COLO829 (cell line): ENCODE results near the gene LARP4B.

Source experiments
- DNase-seq: peaks from one replicate; pipeline ENCODE4 v3.0.0; 2012; ENCODE audit warnings: low spot score

LARP4B gene

DNA sequence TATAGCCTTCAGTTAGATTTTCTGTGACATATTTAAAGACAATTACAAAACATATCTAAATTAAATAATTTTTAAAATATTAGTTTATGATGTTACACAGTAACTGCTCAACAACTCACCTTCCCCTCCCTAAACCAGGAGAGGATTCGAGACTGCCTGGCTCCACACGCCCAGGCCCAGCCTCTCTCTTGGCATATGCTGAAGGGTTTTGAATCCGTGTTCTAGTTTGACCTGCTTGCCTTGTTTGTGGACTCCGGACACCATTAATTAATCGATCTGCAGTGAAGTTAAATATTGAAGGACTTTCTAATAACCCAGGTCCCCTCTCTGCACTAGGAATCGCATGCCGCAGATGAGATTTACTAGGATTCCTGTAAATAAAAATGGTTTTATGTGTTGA, 106.6 kb downstream of the LARP4B start:
- DNase-seq, result no peak

DNA sequence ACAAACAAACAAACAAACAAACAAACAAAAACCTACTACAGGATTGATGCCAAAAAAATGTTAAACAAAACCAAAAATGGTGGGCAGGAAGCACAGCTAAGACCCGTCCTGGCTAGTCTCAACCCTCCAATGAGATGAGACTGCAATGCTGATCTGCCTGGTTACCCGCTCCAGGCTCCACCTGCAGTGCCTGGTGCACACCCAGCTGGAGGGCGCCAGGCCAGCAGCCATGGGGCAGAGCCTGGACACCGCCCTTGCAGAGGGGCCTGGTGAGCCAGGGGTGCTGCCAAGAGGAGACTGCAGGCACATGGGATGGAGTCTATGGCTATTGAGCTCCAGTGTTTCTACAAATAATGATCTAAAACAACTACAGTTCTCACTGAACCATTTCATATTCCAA, 107.0 kb downstream of the LARP4B start:
- DNase-seq, result no peak

DNA sequence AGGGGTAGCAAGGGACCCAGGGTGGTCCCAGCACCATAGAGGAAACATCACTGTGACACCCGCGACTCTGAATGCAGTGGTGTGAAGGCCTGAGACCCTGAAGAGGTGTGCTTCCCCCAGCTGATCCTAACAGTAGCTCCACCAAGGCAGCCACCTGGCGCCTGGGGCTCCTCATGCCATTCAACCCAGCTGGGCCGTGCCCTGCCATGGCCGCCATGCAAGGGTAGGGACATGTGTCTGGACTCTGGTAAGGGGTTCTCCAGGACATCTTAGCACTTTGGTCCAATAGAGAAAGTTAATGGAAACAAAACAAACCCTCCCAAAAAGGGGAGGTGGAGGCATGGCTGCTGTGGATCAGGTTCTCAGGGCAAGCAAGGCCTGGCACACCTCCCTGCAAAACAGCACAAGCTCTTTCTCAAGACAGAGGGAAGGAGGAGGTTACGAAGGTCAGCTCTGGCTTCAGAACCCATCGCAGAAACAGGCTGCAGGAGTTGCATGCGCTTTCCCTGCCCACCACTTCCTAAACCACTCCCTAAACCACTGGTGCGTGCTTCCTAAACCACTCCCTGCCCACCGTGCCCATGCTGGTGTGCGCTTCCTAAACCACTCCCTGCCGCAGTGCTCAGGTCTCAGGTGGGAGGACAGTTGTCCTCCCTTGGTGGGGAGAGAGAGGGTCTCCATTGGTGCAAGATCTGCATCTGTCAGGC, 108.7 kb downstream of the LARP4B start:
- no peak for DNase-seq

DNA sequence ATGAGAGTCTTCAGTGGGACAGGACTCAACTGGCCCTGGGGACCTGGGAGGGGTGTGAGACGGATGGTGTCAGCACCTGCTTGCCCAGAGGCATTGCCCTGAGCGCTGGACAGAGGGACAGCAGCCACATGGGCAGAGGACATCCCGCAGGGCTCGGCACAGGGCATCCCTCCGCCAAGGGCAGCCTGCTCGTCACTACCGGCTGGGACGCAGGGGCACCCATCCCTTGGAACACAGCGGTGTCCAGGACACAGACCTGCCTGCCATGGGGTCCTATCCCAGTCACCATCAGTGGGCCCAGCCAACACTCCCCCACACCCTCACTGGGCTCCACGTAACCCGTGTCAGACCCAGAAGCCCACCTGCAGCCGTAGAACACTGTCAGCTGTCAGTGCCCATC, 109.3 kb downstream of the LARP4B start:
- DNase-seq, result no peak

DNA sequence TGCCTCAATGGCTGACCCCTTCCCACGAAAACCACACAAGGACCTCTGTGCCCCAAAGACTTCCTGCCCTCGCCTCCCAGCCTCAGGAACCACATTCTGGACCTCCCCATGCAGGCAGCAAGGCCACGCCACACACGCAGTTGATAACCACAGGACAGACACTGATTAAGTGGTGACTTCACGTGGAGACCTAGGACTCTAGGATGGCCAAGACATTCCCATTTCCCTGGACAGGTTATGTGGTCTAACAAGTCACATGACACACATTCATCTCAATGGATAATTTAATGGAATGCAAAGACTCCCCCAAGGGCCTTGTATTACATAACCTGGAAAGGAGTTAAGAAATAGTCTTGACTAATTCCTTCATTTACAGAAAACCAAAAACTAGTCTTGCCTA, 110.2 kb downstream of the LARP4B start:
- DNase-seq, result no peak

DNA sequence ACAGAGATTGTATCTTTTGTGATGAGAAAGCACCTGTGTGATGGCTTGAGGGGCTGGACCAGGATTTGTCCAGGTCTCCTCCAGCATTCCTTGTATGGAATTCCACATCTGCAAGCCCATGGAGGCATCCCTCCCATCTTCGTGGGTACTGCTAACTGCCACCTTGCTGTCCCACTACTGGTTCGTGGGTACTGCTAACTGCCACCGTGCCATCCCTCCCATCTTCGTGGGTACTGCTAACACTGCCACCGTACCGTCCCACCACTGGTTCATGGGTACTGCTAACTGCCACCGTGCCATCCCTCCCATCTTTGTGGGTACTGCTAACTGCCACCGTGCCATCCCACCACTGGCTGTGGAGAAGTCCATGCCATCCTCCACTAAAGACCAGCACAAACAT, 111.7 kb downstream of the LARP4B start:
- DNase-seq, result no peak

DNA sequence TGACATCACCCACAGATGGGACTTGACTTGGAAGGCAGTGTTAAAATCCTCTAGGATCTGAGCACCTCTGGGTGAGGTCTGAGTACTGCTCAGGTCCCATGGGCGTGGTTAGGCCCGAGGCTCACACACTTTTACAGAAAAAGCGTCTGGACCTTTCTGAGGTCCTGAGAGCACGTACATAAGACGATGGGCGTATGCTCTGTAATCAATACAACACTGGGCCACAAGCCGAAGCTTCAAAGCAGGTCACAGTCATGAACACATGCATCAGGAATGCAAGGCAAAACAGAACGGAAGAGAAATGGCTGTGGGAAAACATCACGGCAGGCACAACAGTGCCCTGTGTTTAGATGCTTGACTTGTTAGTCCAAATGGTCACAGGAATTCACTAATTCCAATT, 112.2 kb downstream of the LARP4B start:
- no peak for DNase-seq

DNA sequence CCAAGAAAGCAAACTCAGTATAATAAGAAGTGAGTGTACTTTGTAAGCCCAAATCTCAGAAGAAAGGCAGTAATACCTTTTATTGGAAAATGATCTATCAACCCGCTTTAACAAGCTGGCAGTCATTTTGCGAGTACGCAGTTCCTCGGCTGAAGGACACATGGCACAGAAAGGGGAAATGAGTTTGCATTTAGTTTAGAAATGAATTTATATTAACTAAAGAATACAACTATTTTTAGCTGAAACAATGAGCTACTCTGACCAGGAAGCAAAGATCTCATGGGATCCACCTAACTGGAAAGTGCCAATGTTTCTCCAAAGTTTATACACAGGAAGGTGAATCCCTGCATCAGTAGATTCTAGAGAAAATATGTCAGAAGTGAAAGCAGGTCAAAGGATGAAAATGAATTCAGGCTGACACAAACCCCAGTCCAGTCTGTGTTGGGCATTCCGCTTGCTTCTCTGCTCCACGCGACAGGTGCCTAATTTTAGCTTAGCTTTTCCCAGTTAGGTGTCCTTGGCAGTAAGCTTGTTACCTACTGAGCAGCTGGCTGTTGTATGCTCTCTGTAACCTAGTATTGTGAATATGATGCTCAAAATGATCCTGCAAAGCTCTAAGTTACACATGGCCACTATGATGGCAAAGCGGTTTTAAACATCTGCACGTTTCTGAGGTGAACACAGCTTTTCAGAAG, 112.8 kb downstream of the LARP4B start:
- no peak for DNase-seq

DNA sequence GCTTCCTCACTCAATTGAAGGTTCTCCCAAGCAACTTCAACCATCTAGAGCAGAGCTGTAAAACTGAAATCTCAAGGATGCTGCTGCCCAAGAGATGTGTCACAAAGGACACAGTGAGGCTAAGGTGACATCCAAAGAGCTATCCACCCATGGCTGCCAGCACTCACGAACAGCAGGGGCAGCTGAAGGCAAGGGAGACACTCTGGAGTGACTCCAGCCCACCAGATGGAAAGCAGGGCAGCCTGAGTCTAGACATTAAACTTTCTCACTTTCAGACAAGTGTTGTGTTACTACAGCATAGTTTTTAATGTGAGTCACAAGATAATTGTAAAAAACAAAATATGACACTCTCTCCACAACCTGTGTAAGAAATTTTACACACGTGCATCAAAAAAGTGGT, 113.5 kb downstream of the LARP4B start:
- DNase-seq, result no peak

DNA sequence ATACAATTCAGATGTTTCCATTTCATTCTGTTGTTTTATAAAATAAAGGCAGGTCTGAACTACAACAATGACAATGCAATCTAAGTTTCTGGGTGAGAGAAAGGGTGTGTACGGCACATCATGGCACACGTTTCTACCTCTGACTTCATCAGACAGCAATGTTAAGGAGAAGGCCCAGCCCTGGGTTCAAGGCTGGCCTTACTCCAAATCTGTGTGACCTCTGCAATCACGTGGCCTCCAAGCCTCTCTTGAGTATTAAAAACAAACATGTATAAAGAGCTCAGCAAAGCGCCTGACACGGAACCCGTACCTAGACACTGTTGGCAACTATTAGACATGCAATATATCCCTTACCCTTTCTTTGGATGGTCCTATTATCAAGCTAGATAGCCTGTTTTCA, 114.1 kb downstream of the LARP4B start:
- no peak for DNase-seq

DNA sequence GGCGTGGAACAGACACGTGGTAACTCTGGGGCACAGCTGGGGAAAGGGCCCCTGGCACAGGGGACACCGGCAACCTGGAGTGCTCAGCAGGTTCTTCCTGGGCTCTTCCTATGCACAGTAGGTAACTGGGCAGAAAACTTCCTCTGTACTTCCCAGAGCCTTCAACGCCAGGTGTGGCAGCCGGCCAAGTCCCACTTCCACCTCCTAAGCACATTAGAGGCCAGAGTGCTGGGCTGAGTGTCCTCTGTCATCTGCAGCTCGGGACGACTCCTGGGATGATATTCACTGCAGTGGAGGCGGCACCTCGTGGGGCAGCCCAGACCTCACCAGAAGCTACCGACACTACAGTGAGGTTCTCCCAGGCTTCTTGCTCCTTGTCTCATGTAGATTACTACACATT, 114.5 kb downstream of the LARP4B start:
- no peak for DNase-seq

DNA sequence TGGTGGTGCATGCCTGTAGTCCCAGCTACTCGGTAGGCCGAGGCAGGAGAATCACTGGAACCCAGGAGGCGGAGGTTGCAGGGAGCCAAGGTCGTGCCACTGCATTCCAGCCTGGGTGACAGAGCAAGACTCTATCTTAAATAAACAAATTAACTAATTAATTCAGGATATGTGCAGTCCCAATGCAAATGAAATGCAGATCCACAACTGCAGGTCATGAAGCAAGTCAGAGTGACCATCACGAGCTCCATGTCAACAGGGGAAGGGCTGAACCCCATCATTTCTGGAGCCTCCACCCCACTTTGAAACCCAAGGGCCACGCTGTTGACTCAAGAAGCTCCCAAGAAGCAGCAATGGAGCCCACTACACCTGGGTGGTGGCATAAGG, 115.4 kb downstream of the LARP4B start:
- DNase-seq, result no peak

DNA sequence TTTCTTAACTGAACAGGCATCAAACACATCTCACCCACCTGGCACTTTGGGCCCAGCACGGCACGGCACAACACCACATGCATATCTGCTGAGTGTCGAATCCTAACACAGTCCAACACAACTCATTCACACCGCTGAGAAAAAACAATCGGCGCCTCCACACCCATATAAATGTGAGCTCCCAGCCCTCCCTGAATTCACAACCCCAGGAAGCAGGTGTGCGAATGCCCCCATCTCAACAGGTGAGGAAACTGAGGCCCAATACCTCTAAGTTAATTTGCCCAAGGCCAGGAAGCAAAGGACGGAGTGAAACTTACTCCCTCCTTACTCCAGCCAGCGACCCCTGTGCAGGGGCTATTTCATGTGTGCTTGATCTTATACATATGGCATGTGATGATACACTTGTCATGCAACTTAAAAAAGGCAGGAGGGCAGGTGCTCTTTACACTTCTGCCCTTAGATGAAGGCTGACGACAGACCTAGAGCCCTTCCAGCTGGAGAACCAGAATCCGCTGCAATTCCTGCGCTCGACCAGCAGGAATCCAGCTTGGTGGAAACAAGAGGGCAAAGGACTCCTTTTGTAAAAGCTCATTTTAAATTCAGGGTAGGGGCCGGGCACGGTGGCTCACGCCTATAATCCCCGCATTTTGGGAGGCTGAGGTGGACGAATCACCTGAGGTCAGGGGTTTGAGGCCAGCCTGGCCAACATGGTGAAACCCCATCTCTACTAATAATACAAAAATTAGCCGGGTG, 116.0 kb downstream of the LARP4B start:
- DNase-seq, result no peak

DNA sequence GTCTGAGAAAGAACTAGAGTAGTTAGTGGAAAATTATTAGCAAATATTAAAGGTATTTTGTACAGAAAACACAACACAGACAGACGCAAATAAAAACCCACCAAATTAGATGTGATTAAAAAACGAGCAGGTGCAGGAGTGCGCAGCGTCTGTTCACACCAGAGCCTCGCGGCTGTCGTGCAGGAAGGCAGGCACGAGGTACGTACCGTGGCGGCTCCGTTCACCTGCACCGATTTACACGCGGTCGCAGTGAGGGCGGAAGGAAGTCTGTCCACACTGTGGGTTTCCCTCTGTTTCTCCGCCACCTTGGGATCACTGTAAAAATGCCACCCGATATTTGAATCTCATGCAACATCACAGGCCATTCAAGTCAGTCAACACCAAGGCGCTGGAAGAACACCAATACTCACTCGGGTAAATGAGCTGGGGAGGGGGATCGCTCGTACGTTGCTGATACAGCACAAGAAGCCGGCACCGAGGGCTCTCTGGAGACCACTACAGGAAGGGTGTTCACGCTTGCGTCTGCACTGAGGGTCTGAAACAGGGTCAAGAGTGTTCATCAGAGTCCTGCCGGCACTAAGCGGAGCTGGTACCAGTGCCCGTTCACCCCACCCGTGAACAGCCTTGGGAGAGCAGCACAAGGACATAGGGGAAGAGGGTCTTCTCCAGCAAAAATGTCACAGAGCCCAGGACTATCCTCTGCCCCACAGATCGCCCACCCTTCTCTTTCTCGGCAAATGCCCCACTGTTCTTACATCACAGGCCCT, 116.8 kb downstream of the LARP4B start:
- DNase-seq, result no peak

DNA sequence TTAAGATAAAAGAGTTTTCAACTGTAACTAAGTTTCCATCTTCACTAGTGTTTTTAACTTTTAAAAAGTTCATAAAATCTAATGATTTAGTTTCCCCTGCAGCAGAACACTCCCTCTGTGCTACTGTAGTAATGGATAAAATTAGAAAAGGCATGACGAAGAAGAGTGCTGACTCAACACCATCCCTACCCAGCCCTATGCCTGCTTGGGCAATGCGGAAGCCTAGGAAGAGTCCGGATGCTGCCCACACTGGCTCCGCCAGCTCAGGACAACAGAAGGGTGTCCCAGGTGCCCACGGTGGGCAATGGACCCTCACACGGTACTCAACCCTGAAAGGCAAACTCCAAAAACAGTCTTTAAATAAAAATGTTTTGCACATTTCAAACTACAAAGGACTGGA, 118.2 kb downstream of the LARP4B start:
- DNase-seq, result no peak

DNA sequence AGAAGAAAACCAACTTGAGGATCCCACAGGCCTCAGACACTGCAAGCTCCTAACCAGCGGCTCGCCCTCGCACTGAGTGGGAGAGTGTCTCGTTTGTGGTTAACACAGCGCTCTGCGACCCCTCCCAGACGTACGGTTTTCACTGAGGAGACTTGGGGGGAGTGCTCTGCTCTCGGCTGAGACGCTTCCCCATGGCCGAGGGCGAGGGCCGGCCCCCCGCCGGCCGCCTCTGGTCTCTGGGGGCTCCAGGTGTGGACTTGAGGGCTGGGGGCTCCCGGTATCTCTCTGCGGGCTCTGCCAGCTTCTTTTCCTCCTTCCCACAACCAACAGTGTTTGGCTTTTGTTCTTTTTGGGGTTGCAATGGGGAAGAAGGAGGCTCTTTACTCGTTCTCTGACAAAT, 118.7 kb downstream of the LARP4B start:
- no peak for DNase-seq

DNA sequence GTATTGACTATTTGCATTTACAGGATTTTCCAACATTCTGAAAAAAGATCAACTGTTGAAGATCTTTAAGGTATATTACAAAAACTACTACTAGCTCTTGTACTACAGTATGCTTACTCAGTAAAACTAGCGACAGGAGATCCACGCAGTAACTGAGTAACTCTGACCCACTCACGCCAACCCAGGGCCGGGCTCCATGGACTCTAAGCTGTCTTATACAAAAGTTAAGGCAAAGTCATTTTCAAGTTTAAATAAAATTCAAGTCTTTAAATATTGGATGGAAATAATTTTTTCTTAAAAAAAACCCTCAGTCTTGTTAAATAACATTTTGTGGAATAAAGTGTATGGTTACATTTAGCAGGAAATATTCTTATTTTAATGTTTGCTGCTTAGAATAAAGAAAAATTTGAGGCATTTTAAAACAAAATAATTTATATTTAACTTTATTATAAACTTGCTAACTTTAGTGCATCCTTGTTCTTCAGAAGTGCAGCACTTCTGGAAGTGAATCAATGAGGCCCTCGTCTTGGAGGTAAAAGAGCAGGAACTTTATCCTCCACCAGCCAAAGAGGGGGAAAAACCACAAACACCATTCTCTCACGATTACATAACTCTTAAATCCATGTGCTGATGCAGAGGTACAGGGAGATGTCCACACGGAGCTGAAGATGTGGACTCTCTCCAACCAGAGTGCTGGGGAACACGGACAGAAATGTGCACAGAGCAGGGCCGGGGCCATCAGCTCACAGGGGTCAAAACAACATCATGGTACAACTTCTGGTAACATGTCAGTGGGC, 119.9 kb downstream of the LARP4B start:
- no peak for DNase-seq

DNA sequence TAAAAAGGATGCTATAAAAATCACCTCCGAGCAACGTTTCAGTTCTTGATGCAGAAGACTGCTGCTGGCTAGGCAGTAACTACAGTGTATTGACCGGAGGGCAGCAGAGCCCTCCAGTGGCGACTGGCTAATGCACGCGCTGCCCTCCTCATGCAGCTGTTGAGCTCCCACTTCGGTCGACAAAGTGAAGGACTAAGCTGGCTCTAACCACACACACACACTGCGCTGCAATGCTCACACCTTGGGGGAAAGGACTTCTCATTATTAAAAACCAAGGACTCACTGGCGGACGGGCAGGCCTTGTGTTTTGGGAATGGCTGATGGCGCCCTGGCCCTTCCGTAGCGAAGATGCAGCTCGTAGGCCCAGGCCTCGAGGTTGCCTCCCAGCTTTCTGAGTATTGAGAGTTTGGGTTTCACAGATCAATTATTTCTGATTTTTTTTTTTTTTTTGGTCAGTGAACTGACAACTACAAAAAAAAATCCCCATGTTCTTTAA, 121.1 kb downstream of the LARP4B start:
- no peak for DNase-seq

DNA sequence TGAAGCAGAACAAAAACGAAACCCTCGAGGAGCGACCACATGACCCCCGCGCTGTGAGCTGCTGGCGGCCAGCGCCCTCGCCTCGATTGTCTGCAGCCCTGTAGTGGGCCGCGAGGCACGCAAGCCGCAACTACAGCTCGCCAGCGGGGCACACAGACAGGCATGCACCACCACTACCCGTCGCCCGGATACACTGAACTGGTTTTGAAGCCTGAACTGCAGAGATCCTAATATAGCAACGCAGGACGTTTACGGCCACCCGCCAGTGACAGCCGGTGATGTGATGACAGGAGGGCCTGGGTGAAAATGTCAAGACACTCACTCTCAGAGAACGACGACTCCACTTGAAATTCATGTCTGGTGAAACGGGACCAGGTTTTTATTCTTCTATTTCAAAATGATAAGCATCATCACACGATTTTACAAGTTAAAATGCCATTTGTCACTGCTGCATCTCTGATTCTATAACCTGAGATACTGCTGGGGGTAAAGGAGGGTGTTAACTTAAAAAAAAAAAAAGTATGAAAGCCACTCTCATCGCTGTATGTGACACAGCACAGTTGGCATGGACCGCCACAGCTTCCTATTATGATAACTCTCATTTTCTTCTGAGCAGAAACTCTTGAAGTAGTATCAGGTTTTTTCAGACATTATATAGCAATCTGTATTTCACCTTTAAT, 121.7 kb downstream of the LARP4B start:
- no peak for DNase-seq

DNA sequence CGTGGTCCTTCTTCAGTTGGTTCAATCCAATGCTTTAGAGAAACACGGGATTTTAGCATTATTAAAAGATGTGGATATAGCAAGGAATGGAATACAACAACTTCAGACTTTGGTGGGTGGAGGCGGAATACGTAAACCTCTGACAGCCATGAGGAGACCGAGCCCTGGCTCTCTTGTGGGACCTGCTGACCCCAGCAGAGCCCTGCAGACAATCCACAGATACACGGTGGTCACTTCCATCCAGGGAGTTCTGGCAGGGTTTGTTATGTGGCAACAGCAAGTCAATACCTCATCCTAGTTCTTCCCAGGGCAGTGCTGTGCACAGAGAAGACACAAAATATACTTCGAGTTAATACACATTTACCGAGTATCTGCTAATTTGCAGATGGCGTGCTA, 123.5 kb downstream of the LARP4B start:
- no peak for DNase-seq
